ENCODE measurements around the gene SLC39A11.

DNA sequence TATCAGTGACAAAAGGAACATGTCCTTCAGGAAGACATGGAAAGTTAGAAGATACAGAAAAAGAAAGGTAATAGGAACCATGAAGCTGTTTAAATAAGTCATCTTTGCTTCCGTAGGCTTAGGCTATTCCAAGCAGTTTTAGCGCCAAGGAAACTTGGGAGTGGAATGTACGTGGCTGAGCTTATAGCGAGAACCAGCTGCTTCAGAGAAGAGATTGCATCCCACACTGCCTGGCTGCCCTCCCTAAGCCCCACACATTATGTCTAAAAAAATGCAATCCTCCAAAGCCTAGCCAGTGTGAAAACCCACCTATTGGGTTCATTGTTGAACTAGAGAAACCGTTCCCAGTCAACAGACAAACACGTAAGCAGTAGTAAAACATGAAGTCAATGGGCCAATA lies 149.9 kb downstream of the SLC39A11 start:
- TF ChIP-seq CTCF (IDR thresholded peaks at IDR 0.05; ENCODE audit: low read length) (no peak), EZH2phosphoT487 (IDR thresholded peaks at IDR 0.05; ENCODE audit: low read length) (no peak), EZH2 (optimal IDR thresholded peaks at IDR 0.05; ENCODE audit: low read depth, low read length) (no peak)

Data from MM.1S (cell line).